CD4-positive, CD25-positive, alpha-beta regulatory T cell (primary cell): ENCODE data around the gene CALHM6. TPM values are rescaled to one million over a fixed set of nuclear protein-coding genes. Genes with fewer than 3 reads are reported as not detected.

ENCODE experiments used
- ATAC-seq, 2 donors: fragments of 150-1000 bp; cut with Tn5 transposase; one replicate each; pipeline ENCODE4 v1.10.0; 2021; ENCODE audit warnings: low read depth in 2 of 2, moderate number of reproducible peaks in 2 of 2, moderate library complexity in 1 of 2
- DNase-seq, 3 donors: peaks; one replicate each; pipeline versions ENCODE4 v3.0.0 to v3.0.0-alpha.2; 2012 to 2022; ENCODE audit warnings: mixed read lengths in 1 of 3
- H3K27ac ChIP-seq: one replicate; pipeline ENCODE4 v1.7.0; 2013; ENCODE audit warnings: mild to moderate bottlenecking, low read length; ENCODE audit not compliant: insufficient read depth, poor library complexity, severe bottlenecking
- H3K27me3 ChIP-seq: one replicate; pipeline ENCODE4 v1.7.0; 2013; ENCODE audit warnings: low read length; ENCODE audit not compliant: control insufficient read depth, insufficient read depth
- H3K36me3 ChIP-seq: one replicate; pipeline ENCODE4 v1.7.0; 2013; ENCODE audit warnings: mild to moderate bottlenecking, low read length, moderate library complexity; ENCODE audit not compliant: control insufficient read depth, insufficient read depth
- H3K4me1 ChIP-seq: 2 replicates; pipeline ENCODE4 v1.7.0; 2013; ENCODE audit warnings: mild to moderate bottlenecking, low read length; ENCODE audit not compliant: insufficient read depth, control insufficient read depth, poor library complexity, severe bottlenecking
- H3K4me3 ChIP-seq: one replicate; pipeline ENCODE4 v1.7.0; 2013; ENCODE audit warnings: low read depth, mild to moderate bottlenecking, low read length, moderate library complexity
- H3K9me3 ChIP-seq, 2 experiments: 1 replicate in 1 of 2; 2 replicates in 1 of 2; pipeline ENCODE4 v1.7.0; 2013; ENCODE audit warnings: low read length in 2 of 2, mild to moderate bottlenecking in 1 of 2, moderate library complexity in 1 of 2; ENCODE audit not compliant: control insufficient read depth in 2 of 2
- H3K27ac Mint-ChIP-seq, 3 donors: one replicate each; pipeline ENCODE4 v1.8.0; 2020 to 2022; ENCODE audit warnings: mild to moderate bottlenecking in 3 of 3, mixed read lengths in 3 of 3, moderate library complexity in 2 of 3
- H3K27me3 Mint-ChIP-seq: one replicate; pipeline ENCODE4 v1.8.0; 2022; ENCODE audit warnings: mild to moderate bottlenecking, mixed read lengths
- H3K36me3 Mint-ChIP-seq: one replicate; pipeline ENCODE4 v1.8.0; 2020; ENCODE audit warnings: mixed read lengths
- H3K4me1 Mint-ChIP-seq, 4 donors: one replicate each; pipeline ENCODE4 v1.8.0; 2020 to 2022; ENCODE audit warnings: mixed read lengths in 4 of 4, mild to moderate bottlenecking in 1 of 4
- H3K4me3 Mint-ChIP-seq, 4 donors: one replicate each; pipeline ENCODE4 v1.8.0; 2020 to 2022; ENCODE audit warnings: mild to moderate bottlenecking in 4 of 4, mixed read lengths in 4 of 4, moderate library complexity in 3 of 4
- H3K9me3 Mint-ChIP-seq, 7 donors: one replicate each; pipeline ENCODE4 v1.8.0; 2020 to 2022; ENCODE audit warnings: mixed read lengths in 7 of 7, mild to moderate bottlenecking in 3 of 7, moderate library complexity in 2 of 7
- polyA plus RNA-seq, 4 donors: library from polyadenylated mRNA; unstranded; fragments of 300-500 nt; fragmentation: Illumina TruSeq; gene quantifications; one replicate each; pipeline ENCODE4 v1.2.3, GENCODE V29; 2021
- total RNA-seq: library from RNA; stranded (reverse); gene quantifications from one replicate; pipeline ENCODE4 v1.2.3, GENCODE V29; 2022

Gene CALHM6
- total and polyA plus RNA-seq, 5 donors from 2014 or later = 2.1 to 9.4 (median 3.4) TPM

- peaks cover 7% of the 10 kb centered on the region for H3K27me3 Mint-ChIP-seq
- no peaks in the 10 kb centered on the region for H3K36me3 Mint-ChIP-seq
- no peak overlapping the region for H3K4me3 Mint-ChIP-seq
- H3K9me3 ChIP-seq = no peaks in the 10 kb centered on the region
- no peaks in the 10 kb centered on the region for H3K36me3 ChIP-seq
- no peak overlapping the region for H3K4me3 ChIP-seq
- H3K27me3 ChIP-seq = no peaks in the 10 kb centered on the region
- ATAC-seq (no peak), DNase-seq (no peak)
- H3K4me1 ChIP-seq = no peaks in the 10 kb centered on the region
- no peaks in the 10 kb centered on the region for H3K4me1 Mint-ChIP-seq
- peaks cover 0 to 13% (median 4%) of the 10 kb centered on the region in 7 donors for H3K9me3 Mint-ChIP-seq
- no peak overlapping the region for H3K27ac Mint-ChIP-seq
- H3K27ac ChIP-seq = no peak overlapping the region
These were observed 46.1 kb downstream of the CALHM6 start for GRCh38 chr6:116507324-116507723.

DNA sequence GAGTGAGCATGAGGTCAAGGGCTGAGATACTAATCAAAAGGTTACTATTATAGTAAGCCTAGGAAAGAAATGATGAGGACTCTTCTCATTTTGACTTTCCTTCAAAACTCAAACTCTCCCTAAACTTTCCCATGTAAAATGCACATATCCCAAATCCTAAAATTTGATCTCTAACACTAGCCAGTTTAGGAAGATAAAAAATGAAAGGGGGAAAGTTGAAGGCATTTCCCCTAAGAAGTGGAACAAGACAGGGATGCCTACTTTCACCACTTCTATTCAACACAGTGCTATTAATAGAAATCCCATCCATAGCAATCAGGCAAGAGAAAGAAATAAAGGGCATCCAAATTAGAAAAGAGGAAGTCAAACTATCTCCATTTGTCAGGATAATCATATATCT, 47.4 kb downstream of the CALHM6 start:
- H3K27me3 Mint-ChIP-seq = peaks cover 6% of the 10 kb centered on the region
- ATAC-seq (no peak), DNase-seq (no peak)
- peaks cover 0 to 11% (median 2%) of the 10 kb centered on the region in 7 donors for H3K9me3 Mint-ChIP-seq
- Histone ChIP-seq H3K4me1 (no peaks in the 10 kb centered on the region), H3K27me3 (no peaks in the 10 kb centered on the region), H3K9me3 (no peaks in the 10 kb centered on the region), H3K4me3 (no peak overlapping the region), H3K27ac (no peak overlapping the region), H3K36me3 (no peaks in the 10 kb centered on the region)
- H3K4me1 Mint-ChIP-seq = no peaks in the 10 kb centered on the region
- H3K36me3 Mint-ChIP-seq = no peaks in the 10 kb centered on the region
- no peak overlapping the region for H3K27ac Mint-ChIP-seq
- no peak overlapping the region for H3K4me3 Mint-ChIP-seq

DNA sequence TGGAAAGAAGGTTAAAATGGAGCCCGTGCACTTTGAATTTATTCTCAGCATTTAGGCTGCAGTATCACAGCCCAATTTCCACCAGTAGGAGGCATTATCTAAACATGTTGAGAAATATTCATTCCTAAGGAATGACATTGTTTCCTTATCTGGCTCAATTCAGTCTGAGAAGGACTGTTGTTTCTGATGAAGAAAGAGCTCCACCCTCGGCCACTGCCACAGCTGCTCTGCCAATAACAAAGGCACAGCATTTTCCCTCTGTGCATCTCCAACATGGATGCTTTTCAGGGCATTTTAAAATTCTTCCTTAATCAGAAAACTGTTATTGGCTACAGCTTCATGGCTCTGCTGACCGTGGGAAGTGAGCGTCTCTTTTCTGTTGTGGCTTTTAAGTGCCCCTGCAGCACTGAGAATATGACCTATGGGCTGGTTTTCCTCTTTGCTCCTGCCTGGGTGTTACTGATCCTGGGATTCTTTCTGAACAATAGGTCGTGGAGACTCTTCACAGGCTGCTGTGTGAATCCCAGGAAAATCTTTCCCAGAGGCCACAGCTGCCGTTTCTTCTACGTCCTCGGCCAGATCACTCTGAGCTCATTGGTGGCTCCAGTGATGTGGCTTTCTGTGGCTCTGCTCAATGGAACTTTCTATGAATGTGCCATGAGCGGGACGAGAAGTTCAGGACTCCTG, 50.4 kb downstream of the CALHM6 start, which contains the start of gene CALHM5:
Gene CALHM5, plus strand, starts transcription at position 216 of the 687 bp plus-strand sequence. Its CDS starts 58 bp downstream, at position 274.
- Mint-ChIP-seq H3K36me3 (no peaks in the 10 kb centered on the region), H3K4me1 (no peaks in the 10 kb centered on the region), H3K9me3 (peaks cover 0 to 11% (median 0%) of the 10 kb centered on the region in 7 donors), H3K4me3 (no peak within 1 kb of the TSS), H3K27me3 (no peaks in the 10 kb centered on the region), H3K27ac (no peak within 1 kb of the TSS)
- Histone ChIP-seq H3K36me3 (no peaks in the 10 kb centered on the region), H3K4me3 (no peak within 1 kb of the TSS), H3K27me3 (peaks cover 3% of the 10 kb centered on the region), H3K4me1 (no peaks in the 10 kb centered on the region), H3K9me3 (no peaks in the 10 kb centered on the region), H3K27ac (no peak within 1 kb of the TSS)
- DNase-seq (no peak), ATAC-seq (no peak)

GRCh38 chr6:116512111-116512559, 51.0 kb downstream of the CALHM6 start:
- Mint-ChIP-seq H3K27me3 (no peaks in the 10 kb centered on the region), H3K27ac (no peak overlapping the region), H3K4me3 (no peak overlapping the region), H3K36me3 (no peaks in the 10 kb centered on the region), H3K9me3 (peaks cover 0 to 11% (median 0%) of the 10 kb centered on the region in 7 donors), H3K4me1 (no peaks in the 10 kb centered on the region)
- H3K27me3 ChIP-seq = peaks cover 3% of the 10 kb centered on the region
- H3K4me1 ChIP-seq = no peaks in the 10 kb centered on the region
- H3K4me3 ChIP-seq = no peak overlapping the region
- H3K27ac ChIP-seq = no peak overlapping the region
- ATAC-seq (no peak), DNase-seq (no peak)
- no peaks in the 10 kb centered on the region for H3K9me3 ChIP-seq
- H3K36me3 ChIP-seq = no peaks in the 10 kb centered on the region

- Mint-ChIP-seq H3K9me3 (peaks cover 0 to 11% (median 0%) of the 10 kb centered on the region in 7 donors), H3K4me1 (no peaks in the 10 kb centered on the region), H3K4me3 (no peak overlapping the region), H3K27ac (no peak overlapping the region), H3K36me3 (no peaks in the 10 kb centered on the region), H3K27me3 (no peaks in the 10 kb centered on the region)
- Histone ChIP-seq H3K27ac (no peak overlapping the region), H3K9me3 (no peaks in the 10 kb centered on the region), H3K27me3 (peaks cover 3% of the 10 kb centered on the region), H3K36me3 (no peaks in the 10 kb centered on the region), H3K4me1 (no peaks in the 10 kb centered on the region), H3K4me3 (no peak overlapping the region)
- ATAC-seq (no peak), DNase-seq (no peak)
These were observed 51.6 kb downstream of the CALHM6 start for GRCh38 chr6:116512734-116513133.

Other genes starting within 250 kb of the CALHM6 start
- 40.2 TPM for gene TSPYL4, start 207.3 kb upstream of the CALHM6 start, total RNA-seq
- 10 to 100 TPM; 11.3 to 21.1 (median 14.2) TPM for gene TSPYL4, start 207.3 kb upstream of the CALHM6 start, polyA plus RNA-seq
- 188 TPM for gene TSPYL1, start 181.4 kb upstream of the CALHM6 start, total RNA-seq
- 10 to 100 TPM; 38.3 to 53.0 (median 43.4) TPM for gene TSPYL1, start 181.4 kb upstream of the CALHM6 start, polyA plus RNA-seq
- 10.2 TPM for gene DSE, start 90.4 kb upstream of the CALHM6 start, total RNA-seq
- 1 to 10 TPM; 1.9 to 4.4 (median 2.9) TPM for gene DSE, start 90.4 kb upstream of the CALHM6 start, polyA plus RNA-seq
- gene CALHM5, start 50.3 kb downstream of the CALHM6 start, total RNA-seq = 0.10 TPM
- gene CALHM5, start 50.3 kb downstream of the CALHM6 start, polyA plus RNA-seq = not detected
- gene TRAPPC3L, start 84.3 kb downstream of the CALHM6 start, total RNA-seq = 0.37 TPM
- gene TRAPPC3L, start 84.3 kb downstream of the CALHM6 start, polyA plus RNA-seq = not detected
- gene CALHM4, start 92.4 kb downstream of the CALHM6 start, total RNA-seq = not detected
- not detected for gene CALHM4, start 92.4 kb downstream of the CALHM6 start, polyA plus RNA-seq
- gene RWDD1, start 110.1 kb downstream of the CALHM6 start, total RNA-seq = 49.5 TPM
- 10 to 100 TPM; 65.0 to 97.8 (median 80.8) TPM for gene RWDD1, start 110.1 kb downstream of the CALHM6 start, polyA plus RNA-seq
- gene RSPH4A, start 155.1 kb downstream of the CALHM6 start, total RNA-seq = 0.52 TPM
- under 1 TPM in 1 of 4 donors, not detected in 3; 0.08 TPM for gene RSPH4A, start 155.1 kb downstream of the CALHM6 start, polyA plus RNA-seq
- gene ZUP1, start 207.4 kb downstream of the CALHM6 start, total RNA-seq = 16.3 TPM
- 1 to 10 TPM; 5.9 to 7.5 (median 6.6) TPM for gene ZUP1, start 207.4 kb downstream of the CALHM6 start, polyA plus RNA-seq
- gene KPNA5, start 219.8 kb downstream of the CALHM6 start, total RNA-seq = 28.4 TPM
- 10 to 100 TPM; 11.6 to 13.1 (median 12.0) TPM for gene KPNA5, start 219.8 kb downstream of the CALHM6 start, polyA plus RNA-seq